ENCODE measurements around the gene MYO5B. TPM values are rescaled to one million over a fixed set of nuclear protein-coding genes. Genes with fewer than 3 reads are reported as not detected.

MYO5B gene
- total and polyA plus RNA-seq, 10 of the 15 experiments (the other 5 are each of a cell fraction or from before 2014, with no cell fraction given) = 2.5 to 4.5 (median 3.3) TPM

- no peak for TF ChIP-seq ZBTB4 (CRISPR knock-in tag; IDR thresholded peaks at IDR 0.05)
Measured at GRCh38 chr18:50014606-50015005, 180.3 kb downstream of the MYO5B start (continued).

GRCh38 chr18:50013363-50014138 lies 181.4 kb downstream of the MYO5B start:
- Histone ChIP-seq H3K9ac (ENCODE audit: control insufficient read depth, insufficient read depth, low read length) (no peak overlapping the region), H3K4me2 (ENCODE audit: control insufficient read depth, insufficient read depth) (no peak overlapping the region), H3K36me3 (ENCODE audit: control insufficient read depth in 2 of 2, insufficient read depth in 2 of 2, low read length in 1 of 2) (no peaks in the 10 kb centered on the region), H4K20me1 (ENCODE audit: control insufficient read depth, insufficient read depth) (no peaks in the 10 kb centered on the region), H3K9me3 (replicated peaks; ENCODE audit: control insufficient read depth, insufficient read depth, low read length) (no peaks in the 10 kb centered on the region), H3K79me2 (ENCODE audit: control insufficient read depth, insufficient read depth, low read length) (no peaks in the 10 kb centered on the region), H3K27me3 (replicated peaks in 1 of 2; ENCODE audit: control insufficient read depth in 2 of 2, insufficient read depth in 2 of 2, low read length in 1 of 2) (no peaks in the 10 kb centered on the region; a peak in 1 of 4 replicates), H3K4me1 (ENCODE audit: control insufficient read depth, insufficient read depth, low read length) (no peaks in the 10 kb centered on the region), H2AFZ (ENCODE audit: control insufficient read depth, low read depth, low read length) (no peak overlapping the region), H3K27ac (ENCODE audit: control insufficient read depth, insufficient read depth) (no peak overlapping the region), H3K4me3 (no peak overlapping the region)
- in situ Hi-C loops (cut with MboI) = no loop called here
- ChIA-PET CTCF (interaction anchor here (1.3 to 1.9 kb wide), 2 partner anchors 182 to 415 kb away, joined by 6 to 13 read pairs; partner anchors contain the start of gene MYO5B), RAD21 (ENCODE audit: unreplicated experiment) (interaction anchor here (0.7 to 1.1 kb wide), 2 partner anchors 176 to 179 kb away, joined by 3 to 4 read pairs; no protein-coding TSS in a partner anchor), POLR2A (interaction anchor here (1.1 kb wide), 1 partner anchor 19 kb away, joined by 3 read pairs; no protein-coding TSS in a partner anchor), SMC1A (ENCODE audit: uncharacterized antibody, unreplicated experiment) (interaction anchor here (0.7 to 1.6 kb wide), 8 partner anchors 11 to 415 kb away, joined by 3 to 7 read pairs (median 3); no protein-coding TSS in a partner anchor)
- 13% methylated on average over 8 of the region's 8 CpGs for WGBS (ENCODE audit: insufficient coverage, insufficient replicate concordance, low lambda C conversion rate, missing lambda C conversion rate)
- no TSS peak for BruUV-seq (replicated peaks)
- no peak for DNase-seq (ENCODE audit: low read depth, low spot score)
- ATAC-seq = no peak
- no peak for FAIRE-seq
- intact Hi-C loops (cut with micrococcal nuclease; ENCODE audit: unreplicated experiment) = no loop called here
- TF ChIP-seq BCL3 (IDR thresholded peaks at IDR 0.05; ENCODE audit: borderline replicate concordance, insufficient read depth, low read depth, low read length, poor library complexity, severe bottlenecking) (no peak), SMAD1 (IDR thresholded peaks at IDR 0.05; ENCODE audit: low read depth, partially characterized antibody) (no peak), MXI1 (IDR thresholded peaks at IDR 0.05; ENCODE audit: low read depth, low read length) (no peak), ETV6 (conservative IDR thresholded peaks at IDR 0.05 in 1 of 2, IDR thresholded peaks at IDR 0.05 in 1 of 2; ENCODE audit: borderline replicate concordance in 1 of 2, low read depth in 1 of 2) (no peak), SMARCA5 (IDR thresholded peaks at IDR 0.05) (no peak), IKZF1 (conservative IDR thresholded peaks at IDR 0.05) (no peak), HDGF (IDR thresholded peaks at IDR 0.05) (no peak), ZBTB40 (IDR thresholded peaks at IDR 0.05; ENCODE audit: borderline replicate concordance) (no peak), IRF3 (IDR thresholded peaks at IDR 0.05) (no peak)
